SU-DHL-6 (cell line): Measurements from ENCODE around the gene PSMC6.
A peak's percentile ranks its signal among the peaks of the same experiment; 100 is the strongest.

Experiments used
- H2AFZ ChIP-seq: fragments of 200-600 bp; sonication (generic); 2 replicates; pipeline ENCODE4 v1.6.1; 2014; ENCODE audit warnings: low read depth, mild to moderate bottlenecking, moderate library complexity, mixed read lengths, antibody characterized with exemption, low read length; ENCODE audit not compliant: severe bottlenecking
- H3F3A ChIP-seq: fragments of 200-600 bp; shearing (Covaris generic); 2 replicates; pipeline ENCODE4 v1.6.0; 2016; ENCODE audit warnings: antibody characterized with exemption, mild to moderate bottlenecking; ENCODE audit not compliant: insufficient read depth
- H3K27ac ChIP-seq: fragments of 200-600 bp; sonication (generic); 2 replicates; pipeline ENCODE4 v1.5.1; 2016; ENCODE audit warnings: low read depth, mild to moderate bottlenecking, low read length, moderate library complexity, mixed read lengths
- H3K27me3 ChIP-seq: fragments of 200-600 bp; sonication (generic), shearing (Covaris generic); 2 replicates; pipeline ENCODE4 v1.6.0; 2014; ENCODE audit warnings: mild to moderate bottlenecking, low read length
- H3K36me3 ChIP-seq: fragments of 200-600 bp; sonication (generic); 2 replicates; pipeline ENCODE4 v1.6.1; 2014; ENCODE audit warnings: mild to moderate bottlenecking, low read length, mixed read lengths
- H3K4me2 ChIP-seq: fragments of 300-600, 200-600 bp; shearing (Covaris generic), sonication (generic); 2 replicates; pipeline ENCODE4 v1.6.0; 2014; ENCODE audit warnings: low read length, low read depth, mild to moderate bottlenecking; ENCODE audit not compliant: poor library complexity, severe bottlenecking
- H3K4me3 ChIP-seq: fragments of 200-600 bp; sonication (generic); 2 replicates; pipeline ENCODE4 v1.5.1; 2014; ENCODE audit warnings: antibody characterized with exemption, low read length, mild to moderate bottlenecking, mixed read lengths; ENCODE audit not compliant: insufficient read depth, poor library complexity, severe bottlenecking
- H3K79me2 ChIP-seq: fragments of 200-600 bp; sonication (generic); 2 replicates; pipeline ENCODE4 v1.6.1; 2014; ENCODE audit warnings: mild to moderate bottlenecking, low read length, moderate library complexity; ENCODE audit not compliant: insufficient read depth
- H3K9ac ChIP-seq: fragments of 200-600 bp; sonication (generic); 2 replicates; pipeline ENCODE4 v1.7.0; 2014; ENCODE audit warnings: mild to moderate bottlenecking, low read length
- H3K9me2 ChIP-seq: fragments of 200-600 bp; sonication (generic); replicated peaks from 2 replicates; pipeline ENCODE4 v1.6.1; 2014; ENCODE audit warnings: low read length; ENCODE audit not compliant: insufficient read depth
- H3K9me3 ChIP-seq: fragments of 200-600 bp; sonication (generic); 2 replicates; pipeline ENCODE4 v1.6.1; 2014; ENCODE audit warnings: low read length, mixed read lengths; ENCODE audit not compliant: insufficient read depth
- H4K20me1 ChIP-seq: fragments of 200-600 bp; sonication (generic); 2 replicates; pipeline ENCODE4 v1.6.1; 2014; ENCODE audit warnings: low read depth, mild to moderate bottlenecking, antibody characterized with exemption, low read length, moderate library complexity, mixed read lengths
- EZH2phosphoT487 ChIP-seq: fragments of 200-600 bp; sonication (generic), shearing (Covaris generic); conservative IDR thresholded peaks from 2 replicates; pipeline ENCODE4 v1.6.1; 2018; ENCODE audit warnings: mild to moderate bottlenecking, antibody characterized with exemption, low read length, moderate library complexity, mixed read lengths
- TF ChIP-seq, protein P1 (sequence below): fragments of 200-600 bp; sonication (generic); IDR thresholded peaks from one replicate; pipeline ENCODE4 v1.5.1; 2017; ENCODE audit warnings: antibody characterized with exemption, mild to moderate bottlenecking, low read length, moderate library complexity; ENCODE audit not compliant: insufficient read depth, poor library complexity, severe bottlenecking

Gene PSMC6

DNA sequence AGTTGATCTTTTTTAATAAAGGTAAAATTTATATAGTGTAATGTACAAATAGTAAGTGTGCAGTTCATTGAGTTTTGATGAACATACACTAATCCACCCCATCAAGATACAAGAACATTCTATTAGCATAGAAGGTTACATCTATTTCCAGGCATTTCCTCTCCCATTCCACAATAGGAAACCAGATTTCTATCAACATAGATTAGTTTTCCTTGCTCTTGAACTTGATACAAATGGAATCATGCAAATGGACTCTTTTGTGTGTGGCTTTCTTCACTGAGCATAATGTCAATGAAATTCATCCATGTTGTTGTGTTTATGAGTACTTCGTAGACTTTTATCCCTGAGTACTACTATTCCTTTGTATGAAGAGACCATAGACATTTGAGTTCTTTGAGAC lies 33.8 kb downstream of the PSMC6 start:
- Histone ChIP-seq H3F3A (peaks cover 28% of the 10 kb centered on the region), H3K27me3 (no peaks in the 10 kb centered on the region), H3K9me2 (no peaks in the 10 kb centered on the region), H3K27ac (peak overlapping the region; percentile 87; the same call in 1 of the 2 replicates), H3K36me3 (peaks cover 4% of the 10 kb centered on the region; the same call in 1 of the 2 replicates), H3K79me2 (peaks cover 82% of the 10 kb centered on the region), H3K4me2 (peak overlapping the region; percentile 63), H4K20me1 (no peaks in the 10 kb centered on the region), H3K9me3 (no peaks in the 10 kb centered on the region), H3K9ac (no peak overlapping the region), H2AFZ (no peak overlapping the region), H3K4me3 (no peak overlapping the region)
- TF ChIP-seq, protein P1, sequence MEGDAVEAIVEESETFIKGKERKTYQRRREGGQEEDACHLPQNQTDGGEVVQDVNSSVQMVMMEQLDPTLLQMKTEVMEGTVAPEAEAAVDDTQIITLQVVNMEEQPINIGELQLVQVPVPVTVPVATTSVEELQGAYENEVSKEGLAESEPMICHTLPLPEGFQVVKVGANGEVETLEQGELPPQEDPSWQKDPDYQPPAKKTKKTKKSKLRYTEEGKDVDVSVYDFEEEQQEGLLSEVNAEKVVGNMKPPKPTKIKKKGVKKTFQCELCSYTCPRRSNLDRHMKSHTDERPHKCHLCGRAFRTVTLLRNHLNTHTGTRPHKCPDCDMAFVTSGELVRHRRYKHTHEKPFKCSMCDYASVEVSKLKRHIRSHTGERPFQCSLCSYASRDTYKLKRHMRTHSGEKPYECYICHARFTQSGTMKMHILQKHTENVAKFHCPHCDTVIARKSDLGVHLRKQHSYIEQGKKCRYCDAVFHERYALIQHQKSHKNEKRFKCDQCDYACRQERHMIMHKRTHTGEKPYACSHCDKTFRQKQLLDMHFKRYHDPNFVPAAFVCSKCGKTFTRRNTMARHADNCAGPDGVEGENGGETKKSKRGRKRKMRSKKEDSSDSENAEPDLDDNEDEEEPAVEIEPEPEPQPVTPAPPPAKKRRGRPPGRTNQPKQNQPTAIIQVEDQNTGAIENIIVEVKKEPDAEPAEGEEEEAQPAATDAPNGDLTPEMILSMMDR, result no peak
- TF ChIP-seq EZH2phosphoT487, result no peak

GRCh38 chr14:52741865-52742264 lies 34.9 kb downstream of the PSMC6 start:
- Histone ChIP-seq H3F3A (peaks cover 34% of the 10 kb centered on the region), H2AFZ (peak overlapping the region; percentile 42), H3K4me3 (peak overlapping the region; percentile 40)

GRCh38 chr14:52748647-52749292 lies 41.8 kb downstream of the PSMC6 start:
- Histone ChIP-seq H3K27ac (no peak overlapping the region), H3F3A (peaks cover 17% of the 10 kb centered on the region; the same call in 1 of the 2 replicates), H4K20me1 (no peaks in the 10 kb centered on the region), H3K9ac (no peak overlapping the region), H3K9me2 (no peaks in the 10 kb centered on the region), H2AFZ (no peak overlapping the region), H3K4me2 (no peak overlapping the region), H3K4me3 (no peak overlapping the region), H3K36me3 (peaks cover 30% of the 10 kb centered on the region; the same call in 1 of the 2 replicates), H3K9me3 (no peaks in the 10 kb centered on the region), H3K79me2 (peaks cover 9% of the 10 kb centered on the region), H3K27me3 (no peaks in the 10 kb centered on the region)
- no peak for TF ChIP-seq EZH2phosphoT487
- TF ChIP-seq, protein P1, result no peak

More at GRCh38 chr14:52741865-52742264, 34.9 kb downstream of the PSMC6 start:
- Histone ChIP-seq H3K27me3 (no peaks in the 10 kb centered on the region), H4K20me1 (no peaks in the 10 kb centered on the region), H3K4me2 (peak overlapping the region; percentile 63), H3K9me3 (no peaks in the 10 kb centered on the region), H3K79me2 (peaks cover 73% of the 10 kb centered on the region), H3K9me2 (no peaks in the 10 kb centered on the region), H3K36me3 (peaks cover 12% of the 10 kb centered on the region; the same call in 1 of the 2 replicates), H3K27ac (peak overlapping the region; percentile 87), H3K9ac (peak overlapping the region; percentile 38)
- TF ChIP-seq, protein P1, result no peak
- no peak for TF ChIP-seq EZH2phosphoT487
